A549 (cell line): ENCODE measurements around the gene GRIK5. TPM values are rescaled to one million over a fixed set of nuclear protein-coding genes. Genes with fewer than 3 reads are reported as not detected.
"Not testable (repeated sequence)": the region's sequence is repeated elsewhere in the genome, so short reads cannot be mapped to it uniquely, and the experiment has no call there.

Experiments
- ATAC-seq, 2 experiments: fragments of 200-7000 bp in 1 of 2; fragments of >200 bp in 1 of 2; cut with Nextera tagmentation in 1 of 2; cut with Tn5 transposase in 1 of 2; 3 replicates each; pipeline versions ENCODE4 v1.8.0 to v1.9.1; 2018 to 2020; ENCODE audit warnings: mild to moderate bottlenecking in 1 of 2, moderate library complexity in 1 of 2
- CTCF ChIA-PET: fragments of 300-600 bp; sonication (Branson Sonifier 250); formaldehyde crosslinking; extraction: SDS; loops from one replicate; lab custom pipeline; 2021; ENCODE audit warnings: antibody characterized with exemption, inconsistent platforms; lab: Yijun Ruan, JAX
- POLR2A ChIA-PET: fragments of 350-600 bp; formaldehyde crosslinking; extraction: SDS; loops from one replicate; lab custom pipeline; 2021; ENCODE audit warnings: antibody characterized with exemption, inconsistent platforms; lab: Yijun Ruan, JAX
- DNase-seq, 2 experiments: peaks; one replicate each; pipeline versions ENCODE4 v3.0.0 to v3.0.0-alpha.2; 2011 to 2016; ENCODE audit warnings: low read depth in 1 of 2, low spot score in 1 of 2
- FAIRE-seq: peaks from 2 replicates; lab custom pipeline; 2011; peaks lifted over from hg19 to GRCh38; lab: Jason Lieb, UNC
- H3K27ac ChIP-seq, 2 experiments: fragments of >200 bp; sonication (Bioruptor Twin); formaldehyde crosslinking; 3 replicates each; pipeline ENCODE4 v1.5.1; 2016 to 2017
- H3K4me1 ChIP-seq: fragments of >200 bp; sonication (Bioruptor Twin); formaldehyde crosslinking; 3 replicates; pipeline ENCODE4 v1.6.1; 2016
- H3K4me2 ChIP-seq: fragments of >200 bp; sonication (Bioruptor Twin); formaldehyde crosslinking; 3 replicates; pipeline ENCODE4 v1.6.1; 2016
- H3K4me3 ChIP-seq: fragments of >200 bp; sonication (Bioruptor Twin); formaldehyde crosslinking; 3 replicates; pipeline ENCODE4 v1.5.1; 2016
- H3K9me3 ChIP-seq: fragments of >200 bp; sonication (Bioruptor Twin); formaldehyde crosslinking; 3 replicates; pipeline ENCODE4 v1.6.1; 2016
- BHLHE40 ChIP-seq: IDR thresholded peaks from 2 replicates; pipeline ENCODE4 v1.6.1; 2012; ENCODE audit warnings: low read depth, low read length, inconsistent platforms
- CHD4 ChIP-seq: fragments of 200-600 bp; sonication (generic); IDR thresholded peaks from 2 replicates; pipeline ENCODE4 v1.6.1; 2016; ENCODE audit warnings: antibody characterized with exemption, mild to moderate bottlenecking, borderline replicate concordance
- EHF ChIP-seq: fragments of 250-450 bp; sonication (Bioruptor Pico); IDR thresholded peaks from 2 replicates; pipeline ENCODE4 v1.5.0; 2020; ENCODE audit warnings: mild to moderate bottlenecking
- EHMT2 ChIP-seq: fragments of 200-600 bp; sonication (generic); IDR thresholded peaks from 2 replicates; pipeline ENCODE4 v1.6.1; 2016; ENCODE audit warnings: antibody characterized with exemption, low read depth, mild to moderate bottlenecking, moderate library complexity
- FOXS1 ChIP-seq: fragments of 250-450 bp; sonication (Bioruptor Pico); IDR thresholded peaks from 2 replicates; pipeline ENCODE4 v1.5.0; 2020; ENCODE audit warnings: mild to moderate bottlenecking, moderate library complexity
- HDAC2 ChIP-seq: fragments of 200-600 bp; sonication (generic); IDR thresholded peaks from 2 replicates; pipeline ENCODE4 v1.6.1; 2016
- KDM5A ChIP-seq: fragments of 200-600 bp; sonication (generic); IDR thresholded peaks from 2 replicates; pipeline ENCODE4 v1.6.1; 2016; ENCODE audit warnings: antibody characterized with exemption, mild to moderate bottlenecking
- MAZ ChIP-seq: fragments of 150-350 bp; IDR thresholded peaks from 2 replicates; pipeline ENCODE4 v1.6.1; 2014; ENCODE audit warnings: antibody characterized with exemption, low read depth, low read length, borderline replicate concordance
- NR3C1 ChIP-seq: fragments of >200 bp; sonication (Bioruptor Twin); formaldehyde crosslinking; IDR thresholded peaks from 3 replicates; pipeline ENCODE4 v1.6.1; 2017
- RAD21 ChIP-seq, 2 experiments: fragments of >200 bp in 1 of 2; sonication (Bioruptor Twin) in 1 of 2; formaldehyde crosslinking in 1 of 2; IDR thresholded peaks in 1 of 2; conservative IDR thresholded peaks in 1 of 2; 2 replicates in 1 of 2; 3 replicates in 1 of 2; pipeline ENCODE4 v1.6.1; 2012 to 2018; ENCODE audit warnings: inconsistent platforms in 1 of 2
- WGBS: methylation state at CpG from one replicate; pipeline ENCODE4 v1.1.6; 2017; ENCODE audit errors: missing lambda C conversion rate; 5-methylcytosine and 5-hydroxymethylcytosine counted together
- polyA plus RNA-seq, 4 experiments: library from polyadenylated mRNA; depleted of rRNA in 3 of 4; stranded (reverse); fragments of >200 nt; fragmentation: RNase III in 1 of 4; extraction: RNeasy Plus Mini Kit Qiagen cat#74134 plus additional on column Dnase treatment in 1 of 4; gene quantifications; 2 replicates in 3 of 4; 3 replicates in 1 of 4; pipeline ENCODE4 v1.2.3, GENCODE V29; 2011 to 2017
- TF ChIP-seq, protein P1 (sequence below): fragments of 250-450 bp; sonication (Bioruptor Pico); IDR thresholded peaks from 2 replicates; pipeline ENCODE4 v1.5.0; 2020; ENCODE audit warnings: low read depth, mild to moderate bottlenecking, moderate library complexity
- TF ChIP-seq, protein P2 (sequence below): IDR thresholded peaks from 2 replicates; pipeline ENCODE4 v1.6.1; 2012
- TF ChIP-seq, protein P3 (sequence below): IDR thresholded peaks from 2 replicates; pipeline ENCODE4 v1.6.1; 2012
- TF ChIP-seq, protein P4 (sequence below): IDR thresholded peaks from 2 replicates; pipeline ENCODE4 v1.6.1; 2012; ENCODE audit warnings: low read depth, borderline replicate concordance
- TF ChIP-seq, protein P5 (sequence below): fragments of >200 bp; sonication (Bioruptor Twin); formaldehyde crosslinking; IDR thresholded peaks from 2 replicates; pipeline ENCODE4 v1.6.1; 2016

The GRIK5 gene
- polyA plus RNA-seq, 2 of the 4 experiments (the other 2 are of a cell fraction), result 0.22 to 0.54 TPM

DNA sequence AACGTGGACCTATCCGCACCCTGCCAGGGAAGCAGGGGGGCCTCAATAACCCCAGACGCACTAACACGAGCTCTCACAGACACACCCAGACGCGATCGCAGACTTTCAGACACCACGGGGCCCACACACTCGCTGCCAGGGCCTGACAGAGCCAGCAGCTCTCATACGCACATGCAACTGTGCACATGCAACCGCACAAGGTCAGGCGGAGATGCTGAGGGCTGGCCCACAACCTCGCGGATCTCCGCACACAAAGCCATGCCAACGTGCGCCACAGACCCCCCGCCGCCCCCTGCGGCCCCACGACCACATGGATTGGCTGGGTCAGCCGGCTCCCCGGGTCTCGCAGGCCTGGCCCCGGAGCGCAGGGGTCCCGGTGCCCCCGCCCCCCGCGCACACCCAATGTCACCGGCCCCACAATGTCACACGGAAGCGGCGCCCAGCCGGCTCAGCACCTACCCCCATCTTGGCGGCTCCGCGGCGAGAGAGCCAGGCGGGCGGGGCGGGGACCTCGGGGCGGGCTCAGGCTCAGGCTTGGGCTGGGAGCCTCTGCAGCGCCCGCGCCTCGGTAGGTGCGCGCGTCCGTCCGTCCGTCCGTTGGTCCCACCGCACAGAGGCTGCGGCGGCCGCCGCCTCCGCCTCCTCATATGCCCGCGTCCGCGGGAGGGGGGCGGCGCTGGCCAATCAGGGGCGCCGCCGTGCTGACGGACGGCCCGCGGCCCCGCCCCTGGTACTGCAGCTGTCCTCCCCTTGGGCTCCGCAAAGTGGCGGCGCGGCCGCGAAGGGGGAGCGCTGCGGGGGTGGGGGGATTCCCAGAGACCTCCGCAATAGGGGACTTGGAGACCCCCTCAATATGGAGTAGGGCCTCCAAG, 76.2 kb downstream of the GRIK5 start, which contains the start of gene ATP1A3:
TSS of gene ATP1A3 (minus strand) at position 619 of the 872 bp plus-strand sequence. CDS start at position 465, 154 bp downstream.
- peak; percentile 68 to 99 for DNase-seq
- CTCF ChIA-PET, result interaction anchor here (1.2 to 14.8 kb wide), 2 partner anchors 33 to 48 kb away, joined by 3 to 344 read pairs; no protein-coding TSS in a partner anchor
- Histone ChIP-seq H3K4me2 (peak within 1 kb of the TSS; percentile 96), H3K4me3 (peak within 1 kb of the TSS; percentile 51), H3K4me1 (peaks cover 27% of the 10 kb centered on the region), H3K9me3 (no peaks in the 10 kb centered on the region), H3K27ac (peak within 1 kb of the TSS in 1 of 2 experiments; percentile 69; a peak in 3 of 6 replicates)
- peak; percentile 43 to 86 for ATAC-seq
- WGBS, result 12% methylated on average over 43 of the region's 84 CpGs
- TF ChIP-seq, protein P1, sequence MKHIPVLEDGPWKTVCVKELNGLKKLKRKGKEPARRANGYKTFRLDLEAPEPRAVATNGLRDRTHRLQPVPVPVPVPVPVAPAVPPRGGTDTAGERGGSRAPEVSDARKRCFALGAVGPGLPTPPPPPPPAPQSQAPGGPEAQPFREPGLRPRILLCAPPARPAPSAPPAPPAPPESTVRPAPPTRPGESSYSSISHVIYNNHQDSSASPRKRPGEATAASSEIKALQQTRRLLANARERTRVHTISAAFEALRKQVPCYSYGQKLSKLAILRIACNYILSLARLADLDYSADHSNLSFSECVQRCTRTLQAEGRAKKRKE (CRISPR knock-in tag), result no peak
- TF ChIP-seq, protein P2, sequence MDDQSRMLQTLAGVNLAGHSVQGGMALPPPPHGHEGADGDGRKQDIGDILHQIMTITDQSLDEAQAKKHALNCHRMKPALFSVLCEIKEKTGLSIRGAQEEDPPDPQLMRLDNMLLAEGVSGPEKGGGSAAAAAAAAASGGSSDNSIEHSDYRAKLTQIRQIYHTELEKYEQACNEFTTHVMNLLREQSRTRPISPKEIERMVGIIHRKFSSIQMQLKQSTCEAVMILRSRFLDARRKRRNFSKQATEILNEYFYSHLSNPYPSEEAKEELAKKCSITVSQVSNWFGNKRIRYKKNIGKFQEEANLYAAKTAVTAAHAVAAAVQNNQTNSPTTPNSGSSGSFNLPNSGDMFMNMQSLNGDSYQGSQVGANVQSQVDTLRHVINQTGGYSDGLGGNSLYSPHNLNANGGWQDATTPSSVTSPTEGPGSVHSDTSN, result peak; percentile 90
- TF ChIP-seq, protein P3, sequence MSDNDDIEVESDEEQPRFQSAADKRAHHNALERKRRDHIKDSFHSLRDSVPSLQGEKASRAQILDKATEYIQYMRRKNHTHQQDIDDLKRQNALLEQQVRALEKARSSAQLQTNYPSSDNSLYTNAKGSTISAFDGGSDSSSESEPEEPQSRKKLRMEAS, result peak; percentile 56
- no peak for TF ChIP-seq NR3C1
- TF ChIP-seq, all 56 proteins: peak for 2
- POLR2A ChIA-PET, result interaction anchor here (0.9 kb wide), 1 partner anchor 34 kb away, joined by 3 read pairs; no protein-coding TSS in a partner anchor
- no peak for FAIRE-seq

DNA sequence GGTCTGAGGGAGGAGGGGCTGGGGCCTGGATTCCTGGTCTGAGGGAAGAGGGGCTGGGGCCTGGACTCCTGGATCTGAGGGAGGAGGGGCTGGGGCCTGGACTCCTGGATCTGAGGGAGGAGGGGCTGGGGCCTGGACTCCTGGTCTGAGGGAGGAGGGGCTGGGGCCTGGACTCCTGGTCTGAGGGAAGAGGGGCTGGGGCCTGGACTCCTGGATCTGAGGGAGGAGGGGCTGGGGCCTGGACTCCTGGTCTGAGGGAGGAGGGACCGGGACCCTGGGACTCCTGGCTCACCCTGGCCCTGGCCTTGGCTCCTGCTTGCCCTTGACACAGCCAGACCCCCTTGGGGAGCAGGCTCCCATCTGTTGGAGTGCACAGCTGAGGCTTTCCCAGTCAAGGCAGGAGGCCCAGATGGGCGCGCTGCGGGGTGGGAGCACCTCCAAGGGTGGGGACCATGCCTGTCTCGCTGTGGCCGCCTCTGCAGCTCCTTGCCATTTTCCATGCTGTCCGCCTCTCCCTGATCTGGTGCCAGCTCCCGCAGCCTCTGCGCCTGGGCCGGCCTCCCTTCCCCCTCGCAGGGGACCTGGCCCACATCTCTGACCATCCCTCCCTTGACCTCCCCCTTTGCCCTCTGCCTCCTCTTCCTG, 78.0 kb downstream of the GRIK5 start:
- ATAC-seq, H3K27ac ChIP-seq, H3K4me1 ChIP-seq, FAIRE-seq, H3K4me3 ChIP-seq, H3K9me3 ChIP-seq, H3K4me2 ChIP-seq, POLR2A ChIA-PET, DNase-seq: not testable (repeated sequence)
- CTCF ChIA-PET, result interaction anchor here (0.7 to 14.8 kb wide), 4 partner anchors 16 to 41 kb away, joined by 3 to 344 read pairs (median 3); partner anchors contain the start of gene RABAC1
- WGBS, result 75% methylated on average over 11 of the region's 11 CpGs

DNA sequence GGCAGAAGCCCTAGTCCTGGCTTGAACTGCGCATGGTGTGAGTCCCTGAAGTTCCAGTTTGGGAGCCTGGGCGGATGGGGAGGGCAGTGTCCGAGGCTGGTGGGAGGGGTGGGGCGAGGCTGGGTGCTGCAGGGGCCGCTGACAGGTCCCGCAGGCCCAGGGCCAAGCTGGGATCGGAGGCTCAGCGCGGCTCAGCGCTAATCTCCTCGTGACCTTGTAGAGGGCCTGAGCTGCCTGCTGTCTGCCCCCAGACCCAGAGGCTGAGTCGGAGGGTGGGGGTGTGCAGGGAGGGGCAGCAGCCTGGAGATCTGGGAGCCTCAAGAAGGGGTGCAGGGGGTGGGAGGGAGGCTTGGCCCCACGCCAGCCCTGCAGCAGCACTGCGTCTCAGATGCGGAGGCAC, 79.0 kb downstream of the GRIK5 start:
- 17% methylated on average over 13 of the region's 15 CpGs for WGBS
- Histone ChIP-seq H3K4me3 (no peak overlapping the region), H3K9me3 (no peaks in the 10 kb centered on the region), H3K27ac (no peak overlapping the region), H3K4me1 (peaks cover 9% of the 10 kb centered on the region; the same call in 1 of the 3 replicates), H3K4me2 (no peak overlapping the region)
- CTCF ChIA-PET, result interaction anchor here (1.0 to 14.8 kb wide), 4 partner anchors 12 to 35 kb away, joined by 3 to 344 read pairs (median 3); partner anchors contain the start of gene RABAC1
- ATAC-seq, result peak; percentile 10 to 22; a peak in 4 of 6 replicates
- DNase-seq, result peak in 1 of 2 experiments; percentile 51
- POLR2A ChIA-PET, result no interaction called here
- FAIRE-seq, result no peak
- TF ChIP-seq, protein P3, result no peak
- TF ChIP-seq, protein P4, sequence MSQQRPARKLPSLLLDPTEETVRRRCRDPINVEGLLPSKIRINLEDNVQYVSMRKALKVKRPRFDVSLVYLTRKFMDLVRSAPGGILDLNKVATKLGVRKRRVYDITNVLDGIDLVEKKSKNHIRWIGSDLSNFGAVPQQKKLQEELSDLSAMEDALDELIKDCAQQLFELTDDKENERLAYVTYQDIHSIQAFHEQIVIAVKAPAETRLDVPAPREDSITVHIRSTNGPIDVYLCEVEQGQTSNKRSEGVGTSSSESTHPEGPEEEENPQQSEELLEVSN, result no peak
- TF ChIP-seq EHF (CRISPR knock-in tag), result no peak
- no peak for TF ChIP-seq EHMT2
- TF ChIP-seq, protein P5, sequence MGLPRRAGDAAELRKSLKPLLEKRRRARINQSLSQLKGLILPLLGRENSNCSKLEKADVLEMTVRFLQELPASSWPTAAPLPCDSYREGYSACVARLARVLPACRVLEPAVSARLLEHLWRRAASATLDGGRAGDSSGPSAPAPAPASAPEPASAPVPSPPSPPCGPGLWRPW, result no peak
- no peak for TF ChIP-seq CHD4
- no peak for TF ChIP-seq MAZ
- no peak for TF ChIP-seq KDM5A
- TF ChIP-seq HDAC2, result no peak
- TF ChIP-seq BHLHE40, result no peak
- TF ChIP-seq RAD21 (conservative IDR thresholded peaks at IDR 0.05 in 1 of 2, IDR thresholded peaks at IDR 0.05 in 1 of 2), result no peak
- no peak for TF ChIP-seq FOXS1 (CRISPR knock-in tag)
